CD14-positive monocyte (primary cell): Measurements from ENCODE around the gene CDHR2. TPM values are rescaled to one million over a fixed set of nuclear protein-coding genes. Genes with fewer than 3 reads are reported as not detected.

ENCODE experiments used
- DNase-seq, 3 donors: peaks; one replicate each; pipeline ENCODE4 v3.0.0-alpha.2; 2011 to 2022
- H2AFZ ChIP-seq: 2 replicates; pipeline ENCODE4 v1.6.0; 2012; ENCODE audit warnings: mild to moderate bottlenecking, low read depth, low read length, inconsistent platforms; ENCODE audit not compliant: insufficient read depth, poor library complexity, severe bottlenecking
- H3K27ac ChIP-seq, 2 donors: 1 replicate in 1 of 2; 2 replicates in 1 of 2; pipeline ENCODE4 v1.5.1; 2012 to 2013; ENCODE audit warnings: low read length in 2 of 2, control low read depth in 1 of 2, inconsistent platforms in 1 of 2, low read depth in 1 of 2, mild to moderate bottlenecking in 1 of 2
- H3K27me3 ChIP-seq, 2 donors: one replicate each; pipeline versions ENCODE4 v1.6.0 to v1.6.1; 2011 to 2013; ENCODE audit warnings: low read length in 2 of 2; ENCODE audit not compliant: control insufficient read depth in 2 of 2, insufficient read depth in 2 of 2
- H3K36me3 ChIP-seq, 2 donors: replicated peaks in 1 of 2; 1 replicate in 1 of 2; 2 replicates in 1 of 2; pipeline versions ENCODE4 v1.5.1 to v1.6.1; 2012 to 2013; ENCODE audit warnings: low read length in 2 of 2, control low read depth in 1 of 2, inconsistent platforms in 1 of 2, mild to moderate bottlenecking in 1 of 2; ENCODE audit not compliant: insufficient read depth in 2 of 2, control insufficient read depth in 1 of 2
- H3K4me1 ChIP-seq, 2 donors: 1 replicate in 1 of 2; 2 replicates in 1 of 2; pipeline versions ENCODE4 v1.5.1 to v1.6.1; 2012 to 2013; ENCODE audit warnings: low read length in 2 of 2, control low read depth in 1 of 2, inconsistent platforms in 1 of 2, mild to moderate bottlenecking in 1 of 2, moderate library complexity in 1 of 2; ENCODE audit not compliant: insufficient read depth in 2 of 2, control insufficient read depth in 1 of 2
- H3K4me2 ChIP-seq: replicated peaks from 2 replicates; pipeline ENCODE3; 2012; ENCODE audit warnings: low read length, moderate library complexity, mild to moderate bottlenecking; ENCODE audit not compliant: poor library complexity, severe bottlenecking; ENCODE audit errors: extremely low read depth
- H3K4me3 ChIP-seq, 3 experiments: fragments of 200-600 bp in 1 of 3; sonication (generic) in 1 of 3; replicated peaks in 1 of 3; 1 replicate in 2 of 3; 2 replicates in 1 of 3; pipeline ENCODE4 v1.5.1; 2011 to 2013; ENCODE audit warnings: low read length in 3 of 3, mild to moderate bottlenecking in 3 of 3, control low read depth in 2 of 3, low read depth in 2 of 3, inconsistent platforms in 1 of 3, moderate library complexity in 1 of 3
- H3K79me2 ChIP-seq: 2 replicates; pipeline ENCODE4 v1.6.0; 2012; ENCODE audit warnings: mild to moderate bottlenecking, control low read depth, inconsistent platforms, low read length, moderate library complexity; ENCODE audit not compliant: insufficient read depth
- H3K9ac ChIP-seq: 2 replicates; pipeline ENCODE4 v1.6.0; 2017; ENCODE audit warnings: low read length, mild to moderate bottlenecking; ENCODE audit not compliant: insufficient read depth, poor library complexity, severe bottlenecking
- H3K9me3 ChIP-seq, 2 donors: replicated peaks in 1 of 2; 1 replicate in 1 of 2; 2 replicates in 1 of 2; pipeline versions ENCODE4 v1.5.1 to v1.6.1; 2012 to 2013; ENCODE audit warnings: low read length in 2 of 2, control low read depth in 1 of 2; ENCODE audit not compliant: control insufficient read depth in 1 of 2, insufficient read depth in 1 of 2
- H4K20me1 ChIP-seq: 2 replicates; pipeline ENCODE4 v1.6.0; 2012; ENCODE audit warnings: mild to moderate bottlenecking, low read length, control low read depth, moderate library complexity; ENCODE audit not compliant: insufficient read depth
- H3K27ac Mint-ChIP-seq, 7 donors: one replicate each; pipeline ENCODE4 v1.8.0; 2020; ENCODE audit warnings: mild to moderate bottlenecking in 7 of 7, mixed read lengths in 7 of 7, moderate library complexity in 6 of 7, inconsistent platforms in 2 of 7
- H3K27me3 Mint-ChIP-seq, 3 donors: one replicate each; pipeline ENCODE4 v1.8.0; 2021 to 2022; ENCODE audit warnings: low read depth in 3 of 3, mild to moderate bottlenecking in 3 of 3, mixed read lengths in 3 of 3, moderate library complexity in 3 of 3, inconsistent platforms in 1 of 3
- H3K36me3 Mint-ChIP-seq, 2 donors: one replicate each; pipeline ENCODE4 v1.8.0; 2020; ENCODE audit warnings: mixed read lengths in 2 of 2, inconsistent platforms in 1 of 2, mild to moderate bottlenecking in 1 of 2
- H3K4me1 Mint-ChIP-seq: one replicate; pipeline ENCODE4 v1.8.0; 2020; ENCODE audit warnings: mild to moderate bottlenecking, mixed read lengths
- H3K4me3 Mint-ChIP-seq, 2 donors: one replicate each; pipeline ENCODE4 v1.8.0; 2020; ENCODE audit warnings: mild to moderate bottlenecking in 2 of 2, mixed read lengths in 2 of 2, moderate library complexity in 1 of 2
- H3K9me3 Mint-ChIP-seq, 7 donors: one replicate each; pipeline ENCODE4 v1.8.0; 2020 to 2022; ENCODE audit warnings: mixed read lengths in 7 of 7, mild to moderate bottlenecking in 6 of 7, moderate library complexity in 6 of 7, inconsistent platforms in 2 of 7
- CTCF ChIP-seq: fragments of 200-600 bp; IDR thresholded peaks from one replicate; pipeline ENCODE4 v1.8.0; 2022; ENCODE audit warnings: antibody characterized with exemption, mild to moderate bottlenecking
- WGBS: methylation state at CpG from one replicate; pipeline ENCODE4 v1.1.5; 2013; ENCODE audit warnings: missing lambda C conversion rate; ENCODE audit not compliant: insufficient coverage; 5-methylcytosine and 5-hydroxymethylcytosine counted together
- intact Hi-C, 2 donors: fragments of 100-400 bp; cut with micrococcal nuclease; formaldehyde crosslinking; loops; one replicate each; pipeline versions ENCODE4 v1.15.0 to v1.15.1; 2023
- polyA plus RNA-seq, 3 donors: library from polyadenylated mRNA; depleted of rRNA in 1 of 3; unstranded in 2 of 3; stranded (reverse) in 1 of 3; fragments of 300-500 nt in 2 of 3; fragments of >200 nt in 1 of 3; fragmentation: Illumina TruSeq in 2 of 3; gene quantifications; 1 replicate in 2 of 3; 2 replicates in 1 of 3; pipeline ENCODE4 v1.2.3, GENCODE V29; 2012 to 2021

Gene CDHR2
- polyA plus RNA-seq, 3 donors: 0.12 TPM; not detected in 2

GRCh38 chr5:176508603-176509002, 40.5 kb upstream of the CDHR2 start:
- no peak overlapping the region for H3K4me2 ChIP-seq
- intact Hi-C loops: no loop called here
- H3K9me3 ChIP-seq: no peaks in the 10 kb centered on the region
- H3K9me3 Mint-ChIP-seq: no peaks in the 10 kb centered on the region
- H3K4me1 Mint-ChIP-seq: no peaks in the 10 kb centered on the region
- H2AFZ ChIP-seq: no peak overlapping the region
- no peak for TF ChIP-seq CTCF
- H3K27me3 Mint-ChIP-seq: no peaks in the 10 kb centered on the region
- DNase-seq: no peak
- H3K4me1 ChIP-seq: no peaks in the 10 kb centered on the region
- H3K36me3 Mint-ChIP-seq: peaks cover 55 to 65% of the 10 kb centered on the region in 2 donors
- no peak overlapping the region for H3K27ac ChIP-seq
- no peaks in the 10 kb centered on the region for H4K20me1 ChIP-seq
- no peaks in the 10 kb centered on the region for H3K79me2 ChIP-seq
- H3K36me3 ChIP-seq: peaks cover 39 to 63% of the 10 kb centered on the region in 2 donors
- H3K9ac ChIP-seq: no peak overlapping the region
- no peaks in the 10 kb centered on the region for H3K27me3 ChIP-seq
- no peak overlapping the region for H3K27ac Mint-ChIP-seq
- 100% methylated on average over 3 of the region's 4 CpGs for WGBS
- no peak overlapping the region for H3K4me3 ChIP-seq
- H3K4me3 Mint-ChIP-seq: no peak overlapping the region

GRCh38 chr5:176513788-176514187, 35.4 kb upstream of the CDHR2 start:
- Histone ChIP-seq H3K27ac (no peak overlapping the region), H3K4me1 (peaks cover 5 to 11% of the 10 kb centered on the region in 2 donors), H3K4me3 (no peak overlapping the region), H4K20me1 (no peaks in the 10 kb centered on the region), H3K79me2 (no peaks in the 10 kb centered on the region), H3K9me3 (no peaks in the 10 kb centered on the region), H3K9ac (no peak overlapping the region), H3K36me3 (peaks cover 4 to 12% of the 10 kb centered on the region in 2 donors), H3K4me2 (no peak overlapping the region), H3K27me3 (no peaks in the 10 kb centered on the region), H2AFZ (no peak overlapping the region)
- no peak for DNase-seq
- Mint-ChIP-seq H3K27me3 (peaks cover 0 to 2% (median 2%) of the 10 kb centered on the region in 3 donors), H3K27ac (no peak overlapping the region), H3K4me3 (no peak overlapping the region), H3K9me3 (no peaks in the 10 kb centered on the region), H3K4me1 (peaks cover 13% of the 10 kb centered on the region), H3K36me3 (peaks cover 12 to 13% of the 10 kb centered on the region in 2 donors)
- intact Hi-C loops: no loop called here
- no peak for TF ChIP-seq CTCF
- 95% methylated on average over 7 of the region's 12 CpGs for WGBS
